Stimulated activated CD4-positive, alpha-beta T cell treated with anti-CD3 and anti-CD28 coated beads, TNF-alpha, amount 100 ng/mL, for 48 hours (primary cell): Measurements from ENCODE around the gene GMDS.

ENCODE experiments used
- DNase-seq, 3 donors: peaks; one replicate each; pipeline ENCODE4 v3.0.0-alpha.2; 2020; ENCODE audit warnings: low read depth in 3 of 3

Gene GMDS

GRCh38 chr6:2178125-2178524, 67.3 kb downstream of the GMDS start:
- DNase-seq = no peak

- DNase-seq = no peak
These were observed 69.6 kb downstream of the GMDS start for GRCh38 chr6:2175825-2176224.

- no peak for DNase-seq
These were observed 72.0 kb downstream of the GMDS start for GRCh38 chr6:2173203-2173961.

GRCh38 chr6:2171728-2172127, 73.7 kb downstream of the GMDS start:
- DNase-seq = no peak

GRCh38 chr6:2168480-2168879, 76.9 kb downstream of the GMDS start:
- no peak for DNase-seq

GRCh38 chr6:2166717-2167116, 78.7 kb downstream of the GMDS start:
- DNase-seq = no peak

- no peak for DNase-seq
These were observed 80.1 kb downstream of the GMDS start for GRCh38 chr6:2165286-2165685.

GRCh38 chr6:2164481-2164880, 80.9 kb downstream of the GMDS start:
- no peak for DNase-seq

- DNase-seq = no peak
These were observed 83.3 kb downstream of the GMDS start for GRCh38 chr6:2162079-2162445.

- peak in 1 of 3 donors; percentile 2 for DNase-seq
These were observed 86.7 kb downstream of the GMDS start for GRCh38 chr6:2158596-2159271.

- peak in 1 of 3 donors; percentile 8 for DNase-seq
These were observed 87.8 kb downstream of the GMDS start for GRCh38 chr6:2157441-2158127.

GRCh38 chr6:2155206-2155605, 90.2 kb downstream of the GMDS start:
- DNase-seq = no peak

- DNase-seq = no peak
These were observed 95.9 kb downstream of the GMDS start for GRCh38 chr6:2149361-2150006.

- DNase-seq = no peak
These were observed 96.7 kb downstream of the GMDS start for GRCh38 chr6:2148748-2149147.

- DNase-seq = no peak
These were observed 97.5 kb downstream of the GMDS start for GRCh38 chr6:2147766-2148448.

GRCh38 chr6:2147261-2147660, 98.1 kb downstream of the GMDS start:
- no peak for DNase-seq

- no peak for DNase-seq
These were observed 101.2 kb downstream of the GMDS start for GRCh38 chr6:2144210-2144609.

- DNase-seq = no peak
These were observed 103.6 kb downstream of the GMDS start for GRCh38 chr6:2141644-2142290.

- DNase-seq = no peak
These were observed 104.8 kb downstream of the GMDS start for GRCh38 chr6:2140438-2141128.

GRCh38 chr6:2135401-2135800, 110.0 kb downstream of the GMDS start:
- no peak for DNase-seq

GRCh38 chr6:2134554-2134953, 110.9 kb downstream of the GMDS start:
- no peak for DNase-seq
